Kidney tubule cell (primary cell): ENCODE results near the gene CFAP52.
"Not testable (repeated sequence)": the region's sequence is repeated elsewhere in the genome, so short reads cannot be mapped to it uniquely, and the experiment has no call there.

Experiments used
- DNase-seq: peaks from one replicate; pipeline ENCODE4 v3.0.0-alpha.2; 2018; ENCODE audit warnings: low spot score

The CFAP52 gene

GRCh38 chr17:9576521-9577372 lies at the start of gene CFAP52:
CFAP52 (plus strand) TSS chr17:9576642; CDS start chr17:9576696, 54 bp downstream.
- peak; percentile 81 for DNase-seq

GRCh38 chr17:9527788-9528187 lies 48.7 kb upstream of the CFAP52 start:
- DNase-seq = no peak

- DNase-seq = peak; percentile 46
Measured at GRCh38 chr17:9529033-9529700, 47.3 kb upstream of the CFAP52 start.

GRCh38 chr17:9531034-9531433 lies 45.4 kb upstream of the CFAP52 start:
- no peak for DNase-seq

GRCh38 chr17:9532715-9533114 lies 43.7 kb upstream of the CFAP52 start:
- no peak for DNase-seq

- no peak for DNase-seq
Measured at GRCh38 chr17:9533441-9533840, 43.0 kb upstream of the CFAP52 start.

GRCh38 chr17:9536061-9536460 lies 40.4 kb upstream of the CFAP52 start:
- DNase-seq = no peak

GRCh38 chr17:9537177-9537776 lies 39.2 kb upstream of the CFAP52 start:
- DNase-seq = no peak

GRCh38 chr17:9538626-9539025 lies 37.8 kb upstream of the CFAP52 start:
- DNase-seq = no peak

GRCh38 chr17:9541718-9542117 lies 34.7 kb upstream of the CFAP52 start:
- DNase-seq = no peak

- DNase-seq = no peak
Measured at GRCh38 chr17:9544221-9544620, 32.2 kb upstream of the CFAP52 start.

- no peak for DNase-seq
Measured at GRCh38 chr17:9549215-9549614, 27.2 kb upstream of the CFAP52 start.

GRCh38 chr17:9553181-9553580 lies 23.3 kb upstream of the CFAP52 start:
- DNase-seq = no peak

GRCh38 chr17:9553596-9553995 lies 22.8 kb upstream of the CFAP52 start:
- no peak for DNase-seq

GRCh38 chr17:9554715-9555114 lies 21.7 kb upstream of the CFAP52 start:
- DNase-seq = peak; percentile 54

- DNase-seq = no peak
Measured at GRCh38 chr17:9557161-9557755, 19.2 kb upstream of the CFAP52 start.

GRCh38 chr17:9557857-9558256 lies 18.6 kb upstream of the CFAP52 start:
- no peak for DNase-seq

GRCh38 chr17:9564104-9564503 lies 12.3 kb upstream of the CFAP52 start:
- no peak for DNase-seq

- DNase-seq = no peak
Measured at GRCh38 chr17:9566067-9566466, 10.4 kb upstream of the CFAP52 start.

GRCh38 chr17:9566739-9567138 lies 9.7 kb upstream of the CFAP52 start:
- not testable (repeated sequence) for DNase-seq

GRCh38 chr17:9568004-9568403 lies 8.4 kb upstream of the CFAP52 start:
- no peak for DNase-seq

GRCh38 chr17:9568957-9569588 lies 7.4 kb upstream of the CFAP52 start:
- DNase-seq = no peak
